Sigmoid colon (tissue), 4 donors: Measurements from ENCODE around the gene DNAH12.

Experiments
- EP300 ChIP-seq, 4 donors: sonication (generic); formaldehyde crosslinking; IDR thresholded peaks; one replicate each; pipeline ENCODE4 v1.6.1; 2017; ENCODE audit warnings: antibody characterized with exemption in 4 of 4
- POLR2A ChIP-seq, 2 donors: fragments of 450-650 bp; IDR thresholded peaks; one replicate each; pipeline ENCODE4 v1.6.1; 2016; ENCODE audit warnings: antibody characterized with exemption in 2 of 2, mild to moderate bottlenecking in 2 of 2, moderate library complexity in 2 of 2
- POLR2AphosphoS5 ChIP-seq, 4 donors: sonication (generic); formaldehyde crosslinking; IDR thresholded peaks; one replicate each; pipeline ENCODE4 v1.6.1; 2017; ENCODE audit warnings: antibody characterized with exemption in 4 of 4
- TF ChIP-seq, protein P1 (sequence below), 4 experiments: fragments of 450-650 bp in 3 of 4; fragments of 200-600 bp in 1 of 4; IDR thresholded peaks; one replicate each; pipeline ENCODE4 v1.5.1; 2016 to 2019; ENCODE audit warnings: antibody characterized with exemption in 4 of 4, mild to moderate bottlenecking in 3 of 4, moderate library complexity in 2 of 4

DNA sequence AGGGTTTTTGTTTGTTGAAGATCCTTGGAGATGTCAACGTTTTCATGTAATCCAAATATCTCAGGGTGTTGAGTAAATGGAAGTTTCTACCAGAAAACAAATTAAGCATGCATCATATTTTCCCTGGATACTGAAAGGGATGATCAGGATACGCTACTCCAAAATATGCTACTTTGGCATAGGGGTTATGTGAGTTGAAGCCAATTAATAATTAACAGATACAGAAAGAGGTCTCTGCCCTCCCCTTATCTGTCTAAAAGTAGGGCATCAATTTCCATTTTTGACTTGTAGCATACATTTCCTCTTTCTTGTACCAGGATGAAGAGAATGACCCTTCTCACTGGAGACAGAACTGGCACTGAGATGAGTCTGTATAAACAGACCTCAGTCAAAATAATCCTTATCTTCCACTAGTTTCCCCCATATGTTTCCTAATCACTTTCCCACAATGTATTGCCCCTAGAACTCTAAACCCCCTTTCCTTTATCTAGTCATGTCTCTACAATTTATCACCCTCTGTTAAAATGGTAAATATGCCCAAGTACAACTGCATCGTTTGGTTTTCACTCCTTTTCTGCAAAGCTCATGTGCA is 234.3 kb downstream of the DNAH12 start:
- TF ChIP-seq POLR2A (IDR thresholded peaks at IDR 0.05) = no peak
- TF ChIP-seq POLR2AphosphoS5 (IDR thresholded peaks at IDR 0.05) = no peak
- TF ChIP-seq, protein P1, sequence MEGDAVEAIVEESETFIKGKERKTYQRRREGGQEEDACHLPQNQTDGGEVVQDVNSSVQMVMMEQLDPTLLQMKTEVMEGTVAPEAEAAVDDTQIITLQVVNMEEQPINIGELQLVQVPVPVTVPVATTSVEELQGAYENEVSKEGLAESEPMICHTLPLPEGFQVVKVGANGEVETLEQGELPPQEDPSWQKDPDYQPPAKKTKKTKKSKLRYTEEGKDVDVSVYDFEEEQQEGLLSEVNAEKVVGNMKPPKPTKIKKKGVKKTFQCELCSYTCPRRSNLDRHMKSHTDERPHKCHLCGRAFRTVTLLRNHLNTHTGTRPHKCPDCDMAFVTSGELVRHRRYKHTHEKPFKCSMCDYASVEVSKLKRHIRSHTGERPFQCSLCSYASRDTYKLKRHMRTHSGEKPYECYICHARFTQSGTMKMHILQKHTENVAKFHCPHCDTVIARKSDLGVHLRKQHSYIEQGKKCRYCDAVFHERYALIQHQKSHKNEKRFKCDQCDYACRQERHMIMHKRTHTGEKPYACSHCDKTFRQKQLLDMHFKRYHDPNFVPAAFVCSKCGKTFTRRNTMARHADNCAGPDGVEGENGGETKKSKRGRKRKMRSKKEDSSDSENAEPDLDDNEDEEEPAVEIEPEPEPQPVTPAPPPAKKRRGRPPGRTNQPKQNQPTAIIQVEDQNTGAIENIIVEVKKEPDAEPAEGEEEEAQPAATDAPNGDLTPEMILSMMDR (IDR thresholded peaks at IDR 0.05) = no peak
- TF ChIP-seq EP300 (IDR thresholded peaks at IDR 0.05) = no peak
